Measurements from ENCODE around the gene PDLIM7.

DNA sequence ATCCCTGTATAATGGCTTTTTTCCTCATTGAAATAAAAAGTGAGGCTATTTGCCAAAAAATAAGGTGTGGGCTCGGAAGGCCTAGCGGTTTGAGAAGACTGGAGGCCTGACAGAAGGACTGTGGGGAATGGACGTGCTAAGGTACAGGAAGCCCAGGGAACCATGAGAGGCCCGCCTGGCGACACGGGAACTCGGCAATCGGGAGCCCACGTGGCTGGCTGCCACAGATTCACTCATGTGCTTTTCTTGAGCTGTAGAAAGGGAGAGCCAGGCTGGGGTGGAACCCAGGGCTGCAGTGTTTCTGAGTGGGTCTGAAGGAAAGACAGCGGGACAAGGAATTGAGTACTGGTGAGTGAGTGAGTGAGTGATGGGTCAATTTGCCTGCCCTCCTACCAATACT is 31.2 kb upstream of the PDLIM7 start:
- no peak for TF ChIP-seq CTCF (conservative IDR thresholded peaks at IDR 0.05; ENCODE audit: low read length)
- no peak for TF ChIP-seq EZH2phosphoT487 (IDR thresholded peaks at IDR 0.05; ENCODE audit: borderline replicate concordance, low read depth, low read length)

All from OCI-LY7 (cell line).